H9 (cell line): Measurements from ENCODE around the gene SFMBT1. TPM values are rescaled to one million over a fixed set of nuclear protein-coding genes. Genes with fewer than 3 reads are reported as not detected.

Experiments used
- DNase-seq: peaks from one replicate; pipeline ENCODE4 v3.0.0-alpha.2; 2017
- H2AFZ ChIP-seq: one replicate; pipeline ENCODE4 v1.6.1; 2013; ENCODE audit warnings: mild to moderate bottlenecking, low read length, control low read depth, moderate library complexity
- H2AK5ac ChIP-seq: 2 replicates; pipeline ENCODE4 v1.6.1; 2013; ENCODE audit warnings: low read length, control low read depth, mixed read lengths; ENCODE audit not compliant: insufficient read length
- H2BK120ac ChIP-seq: one replicate; pipeline ENCODE4 v1.6.1; 2013; ENCODE audit warnings: low read depth, mild to moderate bottlenecking, low read length, control low read depth, inconsistent platforms; ENCODE audit not compliant: poor library complexity, severe bottlenecking
- H2BK12ac ChIP-seq: 2 replicates; pipeline ENCODE4 v1.6.1; 2013; ENCODE audit warnings: low read length, control low read depth, mixed read lengths, low read depth; ENCODE audit not compliant: insufficient read length
- H2BK15ac ChIP-seq: 2 replicates; pipeline ENCODE4 v1.6.1; 2013; ENCODE audit warnings: low read depth, low read length, control low read depth
- H2BK20ac ChIP-seq: one replicate; pipeline ENCODE4 v1.6.1; 2013; ENCODE audit warnings: low read depth, mild to moderate bottlenecking, low read length, control low read depth, inconsistent platforms; ENCODE audit not compliant: poor library complexity, severe bottlenecking
- H2BK5ac ChIP-seq: 2 replicates; pipeline ENCODE4 v1.6.1; 2013; ENCODE audit warnings: low read length, control low read depth, mixed read lengths; ENCODE audit not compliant: insufficient read length
- H3K14ac ChIP-seq: 2 replicates; pipeline ENCODE4 v1.6.1; 2013; ENCODE audit warnings: low read length, control low read depth; ENCODE audit not compliant: insufficient read depth
- H3K18ac ChIP-seq: 2 replicates; pipeline ENCODE4 v1.6.1; 2013; ENCODE audit warnings: low read depth, mild to moderate bottlenecking, mixed read lengths, low read length, control low read depth; ENCODE audit not compliant: insufficient read length
- H3K23ac ChIP-seq: 2 replicates; pipeline ENCODE4 v1.6.1; 2013; ENCODE audit warnings: low read length, control low read depth, mixed read lengths, low read depth; ENCODE audit not compliant: insufficient read length
- H3K23me2 ChIP-seq: 2 replicates; pipeline ENCODE4 v1.6.1; 2013; ENCODE audit warnings: low read depth, mild to moderate bottlenecking, mixed read lengths, low read length, control low read depth; ENCODE audit not compliant: insufficient read length, poor library complexity, severe bottlenecking
- H3K27ac ChIP-seq: 2 replicates; pipeline ENCODE4 v1.5.1; 2013; ENCODE audit warnings: low read length, control low read depth, mixed read lengths, low read depth; ENCODE audit not compliant: insufficient read length
- H3K27me3 ChIP-seq: 2 replicates; pipeline ENCODE4 v1.6.1; 2013; ENCODE audit warnings: low read length, control low read depth, inconsistent platforms; ENCODE audit not compliant: insufficient read depth
- H3K4ac ChIP-seq: 2 replicates; pipeline ENCODE4 v1.6.1; 2013; ENCODE audit warnings: low read depth, mild to moderate bottlenecking, control low read depth, inconsistent platforms, low read length, moderate library complexity
- H3K4me1 ChIP-seq: 2 replicates; pipeline ENCODE4 v1.6.1; 2013; ENCODE audit warnings: low read length, control low read depth, inconsistent platforms; ENCODE audit not compliant: insufficient read depth
- H3K4me2 ChIP-seq: 2 replicates; pipeline ENCODE4 v1.6.1; 2013; ENCODE audit warnings: low read length, control low read depth, mixed read lengths; ENCODE audit not compliant: insufficient read length, insufficient read depth
- H3K56ac ChIP-seq: 2 replicates; pipeline ENCODE4 v1.6.1; 2013; ENCODE audit warnings: low read depth, mild to moderate bottlenecking, mixed read lengths, low read length, control low read depth; ENCODE audit not compliant: insufficient read length
- H3K79me1 ChIP-seq: 2 replicates; pipeline ENCODE4 v1.6.1; 2013; ENCODE audit warnings: low read depth, mild to moderate bottlenecking, moderate library complexity, low read length, control low read depth, inconsistent platforms; ENCODE audit not compliant: insufficient read depth, poor library complexity, severe bottlenecking
- H3K79me2 ChIP-seq: 2 replicates; pipeline ENCODE4 v1.6.1; 2013; ENCODE audit warnings: low read length, control low read depth, inconsistent platforms; ENCODE audit not compliant: insufficient read depth
- H3K9ac ChIP-seq: 2 replicates; pipeline ENCODE4 v1.6.1; 2013; ENCODE audit warnings: low read length, control low read depth, mixed read lengths; ENCODE audit not compliant: insufficient read length; ENCODE audit errors: extremely low read depth
- H3K9me3 ChIP-seq: one replicate; pipeline ENCODE4 v1.6.1; 2013; ENCODE audit warnings: low read depth, low read length, inconsistent platforms; ENCODE audit not compliant: control insufficient read depth
- H3T11ph ChIP-seq: one replicate; pipeline ENCODE4 v1.6.1; 2013; ENCODE audit warnings: mild to moderate bottlenecking, low read length, control low read depth, inconsistent platforms
- H4K20me1 ChIP-seq: one replicate; pipeline ENCODE4 v1.6.1; 2013; ENCODE audit not compliant: control insufficient read depth, insufficient read length, insufficient read depth
- H4K5ac ChIP-seq: 2 replicates; pipeline ENCODE4 v1.6.1; 2013; ENCODE audit warnings: low read depth, mild to moderate bottlenecking, mixed read lengths, low read length, control low read depth; ENCODE audit not compliant: insufficient read length
- H4K8ac ChIP-seq: replicated peaks from 2 replicates; pipeline ENCODE4 v1.6.1; 2013; ENCODE audit warnings: low read length, control low read depth, mixed read lengths, low read depth; ENCODE audit not compliant: insufficient read length
- H4K91ac ChIP-seq: 2 replicates; pipeline ENCODE4 v1.6.1; 2013; ENCODE audit warnings: low read depth, mild to moderate bottlenecking, moderate library complexity, mixed read lengths, low read length, control low read depth; ENCODE audit not compliant: insufficient read length
- H3K27ac Mint-ChIP-seq, 3 experiments: 2 replicates in 2 of 3; 3 replicates in 1 of 3; pipeline ENCODE4 v1.8.0; 2020 to 2021; ENCODE audit warnings: mixed read lengths in 3 of 3, mild to moderate bottlenecking in 1 of 3, moderate library complexity in 1 of 3
- H3K27me3 Mint-ChIP-seq: 2 replicates; pipeline ENCODE4 v1.8.0; 2021; ENCODE audit warnings: low read depth, mild to moderate bottlenecking, moderate library complexity, mixed read lengths
- H3K36me3 Mint-ChIP-seq, 3 experiments: 2 replicates in 2 of 3; 3 replicates in 1 of 3; pipeline ENCODE4 v1.8.0; 2020 to 2021; ENCODE audit warnings: low read depth in 3 of 3, mixed read lengths in 3 of 3; ENCODE audit not compliant: insufficient read depth in 1 of 3
- H3K4me1 Mint-ChIP-seq, 2 experiments: 2 replicates each; pipeline ENCODE4 v1.8.0; 2020; ENCODE audit warnings: mixed read lengths in 2 of 2
- H3K4me3 Mint-ChIP-seq, 2 experiments: 2 replicates in 1 of 2; 3 replicates in 1 of 2; pipeline ENCODE4 v1.8.0; 2020 to 2021; ENCODE audit warnings: mild to moderate bottlenecking in 2 of 2, mixed read lengths in 2 of 2, moderate library complexity in 1 of 2
- H3K9me3 Mint-ChIP-seq, 2 experiments: 2 replicates in 1 of 2; 3 replicates in 1 of 2; pipeline ENCODE4 v1.8.0; 2020; ENCODE audit warnings: mild to moderate bottlenecking in 2 of 2, mixed read lengths in 2 of 2, moderate library complexity in 1 of 2
- CTCF ChIP-seq: fragments of 200-600 bp; sonication (generic); conservative IDR thresholded peaks from 3 replicates; pipeline ENCODE4 v1.8.0; 2021; ENCODE audit warnings: antibody characterized with exemption, mild to moderate bottlenecking
- WGBS: extraction: QIAGEN DNeasy Blood & Tissue Kit; methylation state at CpG from one replicate; pipeline ENCODE4 v1.1.7; 2013; ENCODE audit warnings: missing lambda C conversion rate, low lambda C conversion rate, mixed read lengths; ENCODE audit not compliant: insufficient read length; ENCODE audit errors: extremely low coverage; 5-methylcytosine and 5-hydroxymethylcytosine counted together
- total RNA-seq: library from RNA; stranded (reverse); gene quantifications from 2 replicates; pipeline ENCODE4 v1.2.1, GENCODE V29; 2021

Gene SFMBT1
- total RNA-seq, 1 experiment from 2014 or later, result 15.3 TPM

- Histone ChIP-seq H4K5ac (no peak overlapping the region), H3K4ac (no peak overlapping the region), H2BK120ac (no peak overlapping the region), H3K79me1 (no peaks in the 10 kb centered on the region), H3K14ac (no peak overlapping the region), H2BK20ac (no peak overlapping the region), H2AFZ (no peak overlapping the region), H3K56ac (no peak overlapping the region), H3K9ac (no peak overlapping the region), H2AK5ac (no peak overlapping the region), H3K27ac (no peak overlapping the region), H3T11ph (no peak overlapping the region), H3K79me2 (0 out of 2 replicates have a peak, but pooled peaks cover 1% of the 10 kb centered on the region), H2BK15ac (no peak overlapping the region), H4K8ac (no peak overlapping the region), H3K23ac (no peak overlapping the region), H2BK12ac (no peak overlapping the region), H3K23me2 (no peaks in the 10 kb centered on the region), H3K9me3 (no peaks in the 10 kb centered on the region), H3K27me3 (no peaks in the 10 kb centered on the region), H4K91ac (no peak overlapping the region), H2BK5ac (no peak overlapping the region), H4K20me1 (no peaks in the 10 kb centered on the region), H3K4me1 (no peaks in the 10 kb centered on the region; the same call in 1 of the 2 replicates), H3K4me2 (no peak overlapping the region), H3K18ac (no peak overlapping the region)
- Mint-ChIP-seq H3K4me3 (no peak overlapping the region), H3K27ac (peak overlapping the region in 2 of 3 experiments; percentile 21 to 79; a peak in 3 of 7 replicates), H3K4me1 (peaks cover 24 to 42% of the 10 kb centered on the region in 2 experiments), H3K36me3 (peaks cover 0 to 2% (median 0%) of the 10 kb centered on the region in 3 experiments; a peak in 2 of 7 replicates), H3K9me3 (no peaks in the 10 kb centered on the region; a peak in 1 of 5 replicates), H3K27me3 (no peaks in the 10 kb centered on the region)
- DNase-seq, result no peak
- WGBS, result no CpG with 5 or more reads among the region's 6 CpGs
- no peak for TF ChIP-seq CTCF
Measured at GRCh38 chr3:53024315-53024714, 21.6 kb downstream of the SFMBT1 start.
